H54 (cell line): ENCODE results near the gene DHDH.

Experiments used
- DNase-seq: peaks from one replicate; pipeline ENCODE4 v3.0.0; 2011; ENCODE audit warnings: low spot score, mixed read lengths; ENCODE audit not compliant: insufficient read length
- FAIRE-seq: peaks from 3 replicates; lab custom pipeline; 2011; peaks lifted over from hg19 to GRCh38; lab: Jason Lieb, UNC
- POLR2A ChIP-seq: IDR thresholded peaks from 2 replicates; pipeline ENCODE4 v1.6.1; 2011; ENCODE audit warnings: low read depth, mild to moderate bottlenecking, low read length

DHDH gene

GRCh38 chr19:48991873-48992580 is 58.5 kb downstream of the DHDH start:
- TF ChIP-seq POLR2A: no peak
- FAIRE-seq: no peak
- peak; percentile 55 for DNase-seq

- TF ChIP-seq POLR2A: no peak
- no peak for FAIRE-seq
- no peak for DNase-seq
These were observed 59.2 kb downstream of the DHDH start for GRCh38 chr19:48992581-48993174.

- TF ChIP-seq POLR2A: peak; percentile 72
- DNase-seq: peak; percentile 83
- FAIRE-seq: peak; percentile 74
These were observed 59.9 kb downstream of the DHDH start, which contains the start of the genes GYS1 and RUVBL2 for GRCh38 chr19:48993175-48994034. Gene GYS1 (minus strand): TSS chr19:48993309. CDS start chr19:48993112, 197 bp downstream. Gene RUVBL2 (plus strand): TSS chr19:48993887. CDS start chr19:48993912, 25 bp downstream.

GRCh38 chr19:48994035-48994386 is 60.5 kb downstream of the DHDH start:
- TF ChIP-seq POLR2A: no peak
- FAIRE-seq (no peak), DNase-seq (no peak)
